ENCODE results near the gene PDILT. TPM values are rescaled to one million over a fixed set of nuclear protein-coding genes. Genes with fewer than 3 reads are reported as not detected.
"Not testable (repeated sequence)": the region's sequence is repeated elsewhere in the genome, so short reads cannot be mapped to it uniquely, and the experiment has no call there.

PDILT gene
- total RNA-seq, 2 experiments from 2014 or later, result not detected

DNA sequence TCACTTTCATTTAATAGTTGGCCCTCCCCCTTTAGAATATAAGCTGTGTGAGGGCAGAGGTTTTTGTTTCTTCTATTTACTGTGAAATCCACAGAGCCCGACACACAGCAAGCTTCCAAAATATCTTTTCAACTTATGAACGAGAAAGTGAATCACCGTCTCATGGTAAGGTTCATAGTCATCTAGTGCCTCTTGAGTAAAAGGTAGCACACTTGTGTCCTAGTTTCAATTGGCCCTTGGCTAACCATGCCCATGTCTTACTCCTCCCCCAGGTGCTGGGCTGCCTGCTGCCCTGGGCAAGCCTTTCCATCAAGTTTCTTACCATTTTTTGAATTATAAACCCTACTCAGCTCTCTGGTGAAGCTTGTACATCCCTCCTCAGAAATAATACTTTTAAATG is 64.8 kb downstream of the PDILT start:
- CTCF ChIA-PET, result no interaction called here
- no peak overlapping the region for H3K4me3 Mint-ChIP-seq
- H3K27ac Mint-ChIP-seq, result no peak overlapping the region
- H3K4me1 Mint-ChIP-seq, result no peaks in the 10 kb centered on the region
- H3K36me3 Mint-ChIP-seq, result no peaks in the 10 kb centered on the region
- DNase-seq (no peak), ATAC-seq (no peak)
- no peaks in the 10 kb centered on the region for H3K9me3 Mint-ChIP-seq (ENCODE audit: low read depth)
- no peaks in the 10 kb centered on the region for H3K27me3 Mint-ChIP-seq

DNA sequence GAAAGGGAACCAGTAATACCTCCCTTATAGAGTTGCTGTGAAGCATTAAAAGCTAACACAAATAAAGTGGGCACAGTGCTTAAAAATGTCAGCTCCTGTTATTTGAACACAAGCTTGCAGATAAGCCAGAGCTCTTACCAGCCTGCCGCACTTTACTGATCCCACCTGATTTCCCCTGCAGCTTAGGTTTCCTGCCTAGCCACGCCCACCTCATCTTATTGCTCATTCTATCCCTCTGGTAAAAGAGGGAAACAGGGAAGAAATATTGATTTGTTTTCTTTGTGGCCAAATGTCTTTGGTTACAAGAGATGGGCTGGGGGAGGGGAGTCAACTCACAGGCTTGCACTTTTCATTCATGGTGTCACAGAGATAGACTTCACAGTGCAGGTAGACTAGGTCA is 67.6 kb downstream of the PDILT start:
- H3K36me3 Mint-ChIP-seq, result no peaks in the 10 kb centered on the region
- DNase-seq (no peak), ATAC-seq (no peak)
- CTCF ChIA-PET, result no interaction called here
- no peaks in the 10 kb centered on the region for H3K9me3 Mint-ChIP-seq (ENCODE audit: low read depth)
- H3K4me3 Mint-ChIP-seq, result no peak overlapping the region
- no peaks in the 10 kb centered on the region for H3K27me3 Mint-ChIP-seq
- H3K4me1 Mint-ChIP-seq, result no peaks in the 10 kb centered on the region
- no peak overlapping the region for H3K27ac Mint-ChIP-seq

DNA sequence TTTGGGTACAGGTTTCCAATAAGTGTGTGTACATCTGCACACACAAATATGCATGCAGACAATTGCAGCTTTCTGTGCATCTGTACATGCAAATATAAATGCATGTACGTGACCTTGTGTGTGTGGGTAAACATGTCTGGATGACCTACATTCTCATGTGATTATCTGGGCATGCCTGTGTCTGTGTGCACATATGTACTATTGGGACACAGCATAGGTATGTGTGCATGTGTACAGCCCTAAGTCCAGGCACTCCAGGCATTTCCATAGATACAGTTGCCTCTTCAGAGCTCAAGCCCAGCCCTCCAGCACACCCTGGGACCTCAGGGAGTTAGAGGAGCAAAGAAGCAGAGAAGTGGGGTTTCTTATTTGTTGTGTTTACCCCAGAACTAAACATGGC is 70.1 kb downstream of the PDILT start:
- Mint-ChIP-seq H3K4me3 (no peak overlapping the region), H3K27ac (no peak overlapping the region), H3K9me3 (ENCODE audit: low read depth) (no peaks in the 10 kb centered on the region), H3K4me1 (no peaks in the 10 kb centered on the region), H3K27me3 (no peaks in the 10 kb centered on the region), H3K36me3 (no peaks in the 10 kb centered on the region)
- DNase-seq, result no peak
- ATAC-seq, result no peak
- CTCF ChIA-PET, result interaction anchor here (0.6 kb wide), 1 partner anchor 1306 kb away, joined by 3 read pairs; no protein-coding TSS in a partner anchor

DNA sequence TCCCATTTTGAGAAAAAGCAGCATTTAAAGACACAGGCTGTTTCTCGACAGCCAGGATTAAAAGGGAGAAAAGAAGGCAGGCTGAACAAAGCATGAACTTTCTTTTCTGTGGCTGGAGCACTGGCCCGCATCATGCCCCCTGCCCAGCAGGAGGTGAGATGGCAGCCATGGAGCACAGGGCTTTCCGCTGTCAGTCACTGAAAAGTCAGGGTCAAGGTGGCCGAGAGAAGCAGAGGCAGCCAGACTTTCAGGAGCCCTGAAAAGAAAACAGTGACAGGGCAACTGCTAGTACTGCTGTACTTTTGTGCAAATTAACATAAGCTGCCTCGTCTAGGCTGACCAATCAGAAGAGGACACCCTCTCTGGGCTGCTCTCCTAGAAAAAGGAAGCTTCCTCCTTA is 71.4 kb downstream of the PDILT start:
- no peak for DNase-seq
- Mint-ChIP-seq H3K4me3 (no peak overlapping the region), H3K4me1 (no peaks in the 10 kb centered on the region), H3K27me3 (no peaks in the 10 kb centered on the region), H3K9me3 (ENCODE audit: low read depth) (no peaks in the 10 kb centered on the region), H3K27ac (no peak overlapping the region), H3K36me3 (no peaks in the 10 kb centered on the region)
- ATAC-seq, result no peak
- CTCF ChIA-PET, result no interaction called here

DNA sequence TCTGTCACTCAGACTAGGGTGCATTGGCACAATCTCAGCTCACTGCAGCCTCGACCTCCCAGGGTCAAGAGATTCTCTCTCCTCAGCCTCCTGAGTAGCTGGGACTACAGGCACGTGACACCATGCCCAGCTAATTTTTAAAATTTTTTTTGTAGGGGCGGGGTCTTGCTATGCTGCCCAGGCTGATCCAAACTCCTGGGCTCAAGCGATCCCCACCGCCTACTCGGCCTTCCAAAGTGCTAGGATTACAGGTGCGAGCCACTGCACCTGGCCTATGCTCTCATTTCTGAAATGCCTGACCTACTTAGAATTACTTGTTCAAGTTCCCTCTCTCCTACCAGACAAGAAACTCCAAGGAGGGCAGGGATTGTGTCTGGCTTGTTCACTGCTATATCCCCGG is 72.1 kb downstream of the PDILT start:
- Mint-ChIP-seq H3K36me3 (no peaks in the 10 kb centered on the region), H3K9me3 (ENCODE audit: low read depth) (no peaks in the 10 kb centered on the region), H3K27ac (no peak overlapping the region), H3K27me3 (no peaks in the 10 kb centered on the region), H3K4me3 (no peak overlapping the region), H3K4me1 (no peaks in the 10 kb centered on the region)
- CTCF ChIA-PET, result no interaction called here
- ATAC-seq, result no peak
- DNase-seq, result no peak

DNA sequence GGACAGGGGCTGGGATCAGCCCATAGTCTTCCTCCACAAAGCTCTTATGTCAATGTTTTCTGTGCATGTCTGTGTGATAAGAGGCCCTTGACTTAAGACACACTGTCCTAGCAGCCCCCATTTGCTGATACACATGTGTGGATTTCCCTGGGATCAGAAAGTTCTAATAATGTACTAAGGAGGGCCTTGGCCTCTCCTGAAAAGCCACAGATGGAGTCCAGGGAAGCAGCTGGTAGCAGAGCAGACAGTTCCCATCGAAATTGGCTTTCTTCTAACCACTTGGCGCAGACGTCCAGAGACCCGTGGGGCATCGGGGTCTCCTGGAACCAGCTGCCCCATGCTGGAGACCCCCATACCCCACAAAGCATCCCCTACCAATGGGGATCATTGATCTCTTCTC is 72.9 kb downstream of the PDILT start:
- Mint-ChIP-seq H3K4me3 (no peak overlapping the region), H3K4me1 (no peaks in the 10 kb centered on the region), H3K9me3 (ENCODE audit: low read depth) (no peaks in the 10 kb centered on the region), H3K27me3 (no peaks in the 10 kb centered on the region), H3K36me3 (no peaks in the 10 kb centered on the region), H3K27ac (no peak overlapping the region)
- no peak for DNase-seq
- CTCF ChIA-PET, result no interaction called here
- ATAC-seq, result no peak

DNA sequence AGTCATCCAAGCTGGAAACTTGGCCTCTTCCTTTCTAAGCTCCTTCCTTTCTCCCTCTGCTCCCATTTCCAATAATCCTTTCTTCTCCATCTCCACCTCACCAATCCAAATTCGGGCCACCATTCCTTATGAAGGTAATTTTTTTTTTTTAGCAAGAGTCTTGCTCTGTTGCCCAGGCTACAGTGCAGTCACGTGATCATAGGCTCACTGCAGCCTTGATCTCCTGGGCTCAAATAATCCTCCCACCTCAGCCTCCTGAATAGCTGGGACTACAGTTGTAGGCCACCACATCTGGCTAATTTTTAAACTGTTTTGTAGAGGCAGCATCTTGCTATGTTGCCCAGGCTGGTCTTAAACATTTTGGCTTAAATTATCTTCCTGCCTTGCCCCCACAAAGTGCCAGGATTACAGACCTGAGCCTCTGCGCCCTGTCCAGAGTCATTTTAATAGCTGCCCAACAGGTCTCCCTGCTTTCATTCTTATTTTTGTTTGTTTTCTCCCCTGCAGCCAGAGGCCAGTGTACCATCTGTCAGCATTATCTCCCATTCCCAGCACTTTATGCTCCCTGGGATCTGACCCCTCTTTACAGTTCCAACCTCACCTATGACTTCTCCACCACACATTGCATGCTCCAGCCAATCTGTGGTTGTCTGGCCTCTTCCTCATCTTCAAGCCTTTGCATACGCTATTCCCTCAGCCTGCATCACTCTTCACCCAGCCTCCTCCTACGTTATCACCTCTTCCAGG is 75.0 kb downstream of the PDILT start:
- CTCF ChIA-PET, result no interaction called here
- Mint-ChIP-seq H3K27ac (no peak overlapping the region), H3K9me3 (ENCODE audit: low read depth) (no peaks in the 10 kb centered on the region), H3K4me1 (no peaks in the 10 kb centered on the region), H3K4me3 (no peak overlapping the region), H3K36me3 (no peaks in the 10 kb centered on the region), H3K27me3 (no peaks in the 10 kb centered on the region)
- no peak for DNase-seq
- ATAC-seq, result no peak

DNA sequence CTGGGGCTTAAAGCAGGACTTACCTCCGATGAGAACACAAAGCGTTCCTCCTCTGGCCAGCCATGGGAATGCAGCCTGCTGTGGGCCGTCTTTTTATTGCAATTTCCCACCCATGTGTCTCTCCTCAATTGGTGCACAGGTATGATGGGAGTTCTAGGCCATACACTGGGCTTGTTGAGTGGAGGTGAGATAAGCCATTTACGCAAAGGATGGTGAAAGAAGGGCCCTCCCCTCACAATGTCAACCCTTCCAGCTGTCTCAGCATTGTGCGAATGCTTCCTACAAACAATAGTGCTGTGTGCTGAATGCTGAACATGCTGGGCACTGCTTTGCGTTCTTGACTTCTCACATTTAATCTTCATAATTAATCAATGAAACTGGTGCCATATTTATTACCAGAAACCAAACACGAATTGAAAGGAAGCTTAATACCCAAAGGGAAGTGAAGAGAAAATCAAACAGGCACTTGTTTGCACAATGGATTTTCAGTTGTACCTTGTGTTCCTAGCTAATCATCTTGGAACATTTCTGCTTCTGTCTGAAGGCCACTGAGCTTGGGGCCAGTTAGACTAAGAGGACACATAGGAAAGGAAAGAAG is 77.0 kb downstream of the PDILT start, which contains the start of gene GP2:
GP2 (minus strand) TSS at position 70 of the 598 bp plus-strand sequence. CDS start 1,082 bp downstream, outside the sequence.
- Mint-ChIP-seq H3K4me3 (no peak within 1 kb of the TSS), H3K4me1 (no peaks in the 10 kb centered on the region), H3K27me3 (no peaks in the 10 kb centered on the region), H3K36me3 (no peaks in the 10 kb centered on the region), H3K27ac (no peak within 1 kb of the TSS), H3K9me3 (ENCODE audit: low read depth) (no peaks in the 10 kb centered on the region)
- DNase-seq, result no peak
- no peak for ATAC-seq
- CTCF ChIA-PET, result no interaction called here

DNA sequence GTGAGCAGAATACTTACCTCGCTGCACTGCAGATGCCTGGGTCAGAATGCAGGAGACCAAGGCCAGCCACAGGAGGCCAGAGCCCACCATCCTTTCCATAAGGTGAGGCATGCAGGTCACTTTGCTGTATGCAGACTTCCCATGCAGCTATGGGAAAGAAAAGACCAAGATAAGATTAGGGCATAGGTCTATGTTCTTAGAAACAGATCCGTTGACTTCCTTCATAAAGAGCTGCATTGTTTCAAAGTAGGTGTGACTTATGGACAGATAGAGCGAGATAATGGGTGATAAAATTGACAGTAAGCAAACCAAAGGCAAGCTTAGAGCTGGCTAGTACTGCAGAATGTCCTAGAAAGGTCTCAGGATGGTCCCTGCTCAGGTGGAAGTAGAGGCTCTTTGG is 78.2 kb downstream of the PDILT start:
- CTCF ChIA-PET, result no interaction called here
- H3K4me3 Mint-ChIP-seq, result no peak overlapping the region
- DNase-seq (no peak), ATAC-seq (no peak)
- no peak overlapping the region for H3K27ac Mint-ChIP-seq
- no peaks in the 10 kb centered on the region for H3K36me3 Mint-ChIP-seq
- H3K4me1 Mint-ChIP-seq, result no peaks in the 10 kb centered on the region
- no peaks in the 10 kb centered on the region for H3K27me3 Mint-ChIP-seq
- H3K9me3 Mint-ChIP-seq (ENCODE audit: low read depth), result no peaks in the 10 kb centered on the region

DNA sequence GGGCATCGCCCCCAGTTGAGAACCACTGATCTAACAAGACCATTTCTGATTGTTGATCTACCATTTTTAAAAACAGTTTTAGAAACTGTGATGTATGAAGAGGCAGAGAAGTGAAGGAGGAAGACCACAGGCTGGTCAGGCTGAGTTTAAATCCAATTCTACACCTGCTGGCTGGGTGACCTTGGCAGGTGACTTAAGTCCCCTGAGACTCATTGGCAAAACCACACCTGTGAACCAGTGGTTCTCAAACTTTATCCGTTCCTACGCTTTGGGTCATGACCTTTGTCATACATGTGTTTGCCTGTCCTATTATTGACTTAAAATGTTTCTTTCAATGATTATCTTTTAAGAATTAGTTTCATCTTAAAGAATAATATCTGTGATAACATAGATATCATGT is 79.5 kb downstream of the PDILT start:
- Mint-ChIP-seq H3K9me3 (ENCODE audit: low read depth) (no peaks in the 10 kb centered on the region), H3K27ac (no peak overlapping the region), H3K36me3 (no peaks in the 10 kb centered on the region), H3K27me3 (no peaks in the 10 kb centered on the region), H3K4me3 (no peak overlapping the region), H3K4me1 (no peaks in the 10 kb centered on the region)
- DNase-seq (no peak), ATAC-seq (no peak)
- CTCF ChIA-PET, result no interaction called here

DNA sequence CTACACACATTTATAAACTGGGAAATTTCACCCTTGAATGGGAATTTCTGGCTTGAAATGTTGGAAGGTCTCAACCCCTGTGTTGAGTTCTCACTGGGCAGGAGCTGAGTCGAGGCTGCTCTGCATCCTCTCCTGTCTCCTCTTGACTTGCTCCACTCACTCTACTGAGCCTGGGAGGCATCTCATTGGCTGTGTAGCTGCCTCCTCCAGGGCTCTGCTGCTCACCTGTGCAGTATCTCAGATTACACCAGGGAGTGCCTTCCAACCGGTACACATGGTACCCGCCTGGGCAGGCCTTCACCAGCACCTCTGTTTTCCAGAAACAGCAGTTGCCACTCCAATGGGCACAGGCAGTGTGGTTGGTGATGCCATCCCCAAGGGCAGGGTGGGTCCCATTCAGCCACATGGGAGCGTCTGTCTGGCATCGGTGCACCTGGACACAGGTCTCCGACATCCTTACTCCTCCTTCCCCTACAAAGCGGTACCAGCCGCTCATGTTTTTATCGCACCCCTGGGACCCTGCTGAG is 80.9 kb downstream of the PDILT start:
- Mint-ChIP-seq H3K4me1 (no peaks in the 10 kb centered on the region), H3K27ac (no peak overlapping the region), H3K9me3 (ENCODE audit: low read depth) (no peaks in the 10 kb centered on the region), H3K36me3 (no peaks in the 10 kb centered on the region), H3K4me3 (no peak overlapping the region), H3K27me3 (no peaks in the 10 kb centered on the region)
- no peak for ATAC-seq
- CTCF ChIA-PET, result no interaction called here
- DNase-seq, result no peak

DNA sequence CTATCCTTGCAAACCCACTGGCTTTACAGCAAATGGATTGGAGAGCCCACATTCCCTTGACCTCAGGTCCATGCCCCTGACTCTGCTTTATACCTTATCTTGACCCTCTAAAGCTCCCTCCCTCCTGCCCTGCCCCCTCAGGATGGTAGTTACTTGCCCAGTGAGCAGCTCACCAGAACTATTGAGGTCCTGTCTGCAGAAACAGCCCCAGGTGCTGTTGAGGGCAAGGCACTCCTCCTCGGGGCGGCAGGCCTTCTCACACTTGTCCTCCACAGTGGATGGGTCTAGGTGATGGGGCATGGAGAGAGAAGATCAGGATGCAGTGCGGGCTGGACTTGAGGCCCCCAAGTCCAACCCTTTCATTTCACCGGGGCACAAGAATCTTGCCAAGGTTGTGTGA is 81.8 kb downstream of the PDILT start:
- H3K9me3 Mint-ChIP-seq (ENCODE audit: low read depth), result no peaks in the 10 kb centered on the region
- CTCF ChIA-PET, result no interaction called here
- H3K4me1 Mint-ChIP-seq, result no peaks in the 10 kb centered on the region
- no peak overlapping the region for H3K4me3 Mint-ChIP-seq
- ATAC-seq, result no peak
- no peaks in the 10 kb centered on the region for H3K36me3 Mint-ChIP-seq
- DNase-seq, result no peak
- no peak overlapping the region for H3K27ac Mint-ChIP-seq
- H3K27me3 Mint-ChIP-seq, result no peaks in the 10 kb centered on the region

DNA sequence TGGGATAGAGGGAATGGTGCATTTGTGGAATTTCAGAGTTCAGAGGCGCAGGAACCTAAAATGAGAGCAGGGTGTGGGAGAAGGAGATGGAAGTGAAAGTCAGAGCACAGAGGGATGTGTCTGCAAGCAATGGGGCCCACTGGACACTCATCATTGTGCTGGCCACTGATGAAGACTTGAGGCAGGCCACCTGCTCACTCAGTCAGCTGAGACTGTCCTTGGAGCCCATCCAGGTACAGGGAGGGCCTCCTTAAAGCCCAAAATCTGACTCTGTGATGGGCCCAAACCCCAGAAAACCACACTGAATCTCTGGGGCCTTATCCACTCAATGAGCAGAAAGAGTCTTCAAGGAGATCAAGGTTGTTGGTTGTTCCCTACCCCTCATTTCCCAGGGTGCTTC is 82.9 kb downstream of the PDILT start:
- no peak overlapping the region for H3K4me3 Mint-ChIP-seq
- no peak overlapping the region for H3K27ac Mint-ChIP-seq
- CTCF ChIA-PET, result no interaction called here
- no peaks in the 10 kb centered on the region for H3K9me3 Mint-ChIP-seq (ENCODE audit: low read depth)
- DNase-seq, result no peak
- no peak for ATAC-seq
- no peaks in the 10 kb centered on the region for H3K4me1 Mint-ChIP-seq
- H3K36me3 Mint-ChIP-seq, result no peaks in the 10 kb centered on the region
- no peaks in the 10 kb centered on the region for H3K27me3 Mint-ChIP-seq

DNA sequence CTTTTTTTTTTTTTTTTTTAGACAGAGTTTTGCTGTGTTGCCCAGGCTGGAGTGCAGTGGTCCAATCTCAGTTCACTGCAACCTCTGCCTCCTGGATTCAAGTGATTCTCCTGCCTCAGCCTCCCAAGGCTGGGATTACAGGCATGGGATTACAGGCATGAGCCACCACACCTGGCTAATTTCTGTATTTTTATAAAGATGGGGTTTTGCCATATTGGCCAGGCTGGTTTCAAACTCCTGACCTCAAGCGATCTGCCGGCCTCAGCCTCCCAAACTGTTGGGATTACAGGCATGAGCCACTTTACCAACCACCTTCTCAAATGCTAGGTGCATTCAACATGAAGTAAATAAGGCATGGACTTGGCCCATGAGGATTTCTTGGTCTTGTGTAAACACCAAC is 83.5 kb downstream of the PDILT start:
- H3K27ac Mint-ChIP-seq; H3K4me3 Mint-ChIP-seq; DNase-seq; ATAC-seq; H3K27me3 Mint-ChIP-seq; CTCF ChIA-PET; H3K9me3 Mint-ChIP-seq (ENCODE audit: low read depth); H3K36me3 Mint-ChIP-seq; H3K4me1 Mint-ChIP-seq: not testable (repeated sequence)
